A172 (cell line): ENCODE data around the gene TOM1. TPM values are rescaled to one million over a fixed set of nuclear protein-coding genes. Genes with fewer than 3 reads are reported as not detected.

ENCODE experiments used
- DNase-seq: peaks from one replicate; pipeline ENCODE4 v3.0.0-alpha.2; 2015; ENCODE audit warnings: low spot score
- total RNA-seq: library from RNA; depleted of rRNA; stranded (reverse); fragments of >200 nt; shearing (Covaris generic); gene quantifications from 2 replicates; pipeline ENCODE4 v1.2.3, GENCODE V29; 2014

TOM1 gene
- total RNA-seq, 1 experiment from 2014 or later, result 24.0 TPM

DNA sequence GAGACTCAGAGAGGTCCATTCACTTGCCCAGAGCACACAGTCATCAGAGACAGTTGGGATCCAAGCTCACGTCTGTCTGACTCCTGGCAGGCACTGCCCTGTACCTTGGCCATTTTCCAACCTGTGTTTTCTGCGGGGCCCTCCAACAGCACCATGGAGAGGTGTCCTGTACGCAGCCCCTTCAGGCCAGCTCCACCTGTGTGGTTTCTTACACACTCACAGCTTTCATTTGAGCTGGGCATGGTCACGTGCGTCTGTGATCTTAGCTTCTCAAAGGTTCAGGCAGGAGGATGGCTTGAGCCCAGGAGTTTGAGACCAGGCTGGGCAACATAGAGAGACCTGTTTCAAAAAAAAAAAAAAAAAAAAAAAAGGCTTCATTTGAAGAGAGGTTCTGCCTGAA is 24.4 kb downstream of the TOM1 start:
- no peak for DNase-seq

DNA sequence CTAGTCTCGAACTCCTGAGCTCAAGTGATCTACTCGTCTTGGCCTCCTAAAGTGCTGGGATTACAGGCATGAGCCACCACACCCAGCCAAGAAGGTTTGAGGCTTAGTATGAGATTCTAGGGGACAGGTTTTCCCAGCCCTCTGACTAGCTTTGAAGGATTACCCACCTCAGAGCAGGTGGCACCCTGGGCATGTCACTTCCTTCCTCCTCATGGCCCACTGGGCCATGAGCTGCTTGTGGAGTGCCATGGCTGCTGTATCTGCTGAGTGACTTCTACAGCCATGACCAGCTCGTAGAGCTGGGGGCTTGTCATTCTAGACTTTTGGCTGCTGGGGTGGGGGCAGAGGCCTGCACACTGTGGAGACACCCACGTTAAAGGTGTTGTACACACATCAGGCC is 25.1 kb downstream of the TOM1 start:
- DNase-seq, result no peak

DNA sequence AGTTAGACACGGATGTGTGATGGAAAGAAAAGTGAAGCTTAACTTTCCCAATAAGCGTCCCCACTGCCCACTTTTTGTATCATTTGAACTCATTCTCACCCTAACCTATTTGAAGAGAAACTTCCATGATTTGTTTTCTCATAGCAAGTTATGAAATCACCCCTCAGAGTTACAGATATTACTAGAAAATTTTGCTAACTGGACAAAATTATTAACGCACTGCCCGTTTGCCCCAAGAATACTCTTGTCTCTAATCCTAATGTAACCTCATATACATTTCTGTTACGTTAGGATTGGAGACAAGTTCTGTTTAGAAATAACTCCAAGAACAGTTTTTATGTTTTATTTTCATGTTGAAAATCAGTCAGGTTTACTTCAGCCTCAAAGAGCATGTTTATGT is 25.5 kb downstream of the TOM1 start:
- DNase-seq, result no peak

DNA sequence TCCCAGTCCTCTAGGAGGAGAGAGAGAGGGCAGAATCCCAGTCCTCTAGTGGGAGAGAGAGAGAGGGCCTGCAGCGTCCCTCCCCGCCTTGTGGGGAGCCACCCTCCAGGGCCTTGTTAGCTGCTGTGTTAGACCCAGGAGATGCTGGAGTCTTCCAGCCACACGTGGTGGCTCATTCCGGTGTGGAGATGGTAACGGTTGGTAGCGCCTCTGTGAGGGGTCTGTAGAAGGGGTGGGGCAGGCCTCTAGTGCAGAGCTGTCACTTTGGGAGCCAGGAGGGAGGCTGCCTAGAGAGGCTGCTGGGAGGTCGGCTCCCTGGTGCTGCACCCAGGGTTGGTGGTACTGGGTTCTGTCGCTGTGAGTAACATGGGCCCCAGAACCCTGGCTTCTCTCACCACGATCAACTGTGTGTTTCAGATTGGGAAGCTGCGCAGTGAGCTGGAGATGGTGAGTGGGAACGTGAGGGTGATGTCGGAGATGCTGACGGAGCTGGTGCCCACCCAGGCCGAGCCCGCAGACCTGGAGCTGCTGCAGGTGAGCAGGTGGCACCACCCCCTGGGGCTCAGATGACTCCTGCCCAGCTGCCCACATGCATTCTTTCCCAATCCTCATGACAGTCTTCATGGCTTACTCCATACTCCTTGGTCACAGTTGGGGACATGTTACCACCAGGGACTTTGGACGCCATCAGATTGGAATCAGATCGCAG is 27.3 kb downstream of the TOM1 start:
- no peak for DNase-seq

DNA sequence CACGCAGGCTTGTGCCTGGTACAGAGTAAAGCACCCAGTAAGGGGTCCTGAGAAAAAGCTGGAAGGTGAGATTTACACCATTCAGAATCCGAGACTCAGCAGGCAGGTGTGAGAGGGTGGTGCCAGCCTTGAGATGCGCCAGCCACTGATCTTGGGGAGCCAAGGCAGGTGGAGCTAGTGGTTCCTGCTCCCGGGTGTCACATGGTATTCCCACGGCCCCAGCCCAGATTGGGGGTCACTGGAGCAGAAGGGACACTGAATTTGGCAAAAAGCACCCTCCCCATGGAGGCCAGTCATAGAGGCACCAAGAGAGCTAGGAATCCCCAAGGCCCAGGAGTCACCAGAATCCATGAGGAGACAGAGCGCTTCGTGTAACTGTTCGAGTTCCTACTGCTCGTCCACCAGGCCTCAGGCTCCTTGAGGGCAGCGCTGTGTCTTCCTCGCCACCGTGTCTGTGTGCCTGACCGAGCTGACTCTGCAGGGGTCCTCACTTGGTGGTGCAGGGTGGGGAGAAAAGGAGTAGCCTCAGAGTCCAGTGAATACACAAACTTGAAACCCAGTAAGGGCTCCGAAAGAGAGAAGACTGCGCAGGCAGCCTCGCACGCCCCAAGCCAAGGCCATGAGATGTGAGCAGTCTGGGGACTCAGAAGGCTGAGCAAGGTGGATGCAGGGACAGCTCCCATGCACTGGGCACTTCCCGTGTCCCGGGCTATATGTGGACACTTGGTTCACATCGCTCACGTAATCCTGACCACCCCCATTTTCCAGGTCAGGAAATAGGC is 28.2 kb downstream of the TOM1 start:
- no peak for DNase-seq

DNA sequence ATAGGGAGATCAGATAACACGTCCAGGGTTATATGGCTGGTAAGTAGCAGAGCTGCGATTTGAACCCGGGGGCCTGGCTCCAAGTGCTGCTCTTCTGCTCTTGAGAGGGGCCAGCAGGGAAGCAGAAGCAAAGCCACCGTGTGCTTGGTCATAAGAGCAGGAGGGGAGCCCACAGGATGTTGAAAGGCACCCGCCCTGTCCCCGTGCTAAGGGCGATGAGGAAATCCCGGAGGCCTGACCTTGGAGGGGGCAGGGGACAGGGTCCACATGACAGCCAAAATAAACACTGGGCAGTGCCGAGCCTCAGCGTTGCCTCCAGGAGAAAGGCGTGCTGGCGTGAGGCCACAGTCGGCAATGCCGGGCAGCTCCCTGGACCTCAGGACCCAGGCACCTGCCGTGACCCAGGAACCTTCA is 28.8 kb downstream of the TOM1 start:
- no peak for DNase-seq

DNA sequence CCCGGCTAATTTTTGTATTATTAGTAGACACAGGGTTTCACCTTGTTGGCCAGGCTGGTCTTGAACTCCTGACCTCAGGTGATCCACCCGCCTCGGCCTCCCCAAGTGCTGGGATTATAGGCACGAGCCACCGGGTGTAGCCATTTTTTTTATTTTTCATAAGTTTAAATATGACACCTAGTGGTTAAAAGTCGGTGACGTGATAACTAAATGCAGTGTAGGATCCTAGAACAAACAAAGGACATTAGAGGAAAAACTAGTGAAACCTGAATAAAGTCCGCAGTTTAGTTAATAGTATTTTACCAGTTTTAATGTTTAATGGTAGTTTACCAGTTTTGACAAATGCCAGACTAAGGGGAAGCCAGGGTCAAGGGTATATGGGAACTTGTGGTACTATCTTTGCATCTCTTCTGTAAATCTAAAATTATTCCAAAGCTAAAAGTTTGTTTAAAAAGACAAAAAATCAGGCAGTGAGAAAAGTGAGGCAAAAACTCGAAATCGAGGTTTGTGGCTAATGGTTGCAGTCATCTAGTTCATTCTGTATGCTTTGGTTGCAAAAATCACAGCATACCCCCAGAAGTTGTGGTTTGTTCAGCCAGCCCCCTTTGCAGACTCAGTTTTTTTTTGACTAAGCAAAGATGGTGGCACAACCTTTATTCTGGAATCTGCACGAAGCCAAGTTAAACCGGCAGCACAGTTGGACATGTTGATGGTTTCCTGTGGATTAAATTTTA is 29.6 kb downstream of the TOM1 start:
- no peak for DNase-seq

DNA sequence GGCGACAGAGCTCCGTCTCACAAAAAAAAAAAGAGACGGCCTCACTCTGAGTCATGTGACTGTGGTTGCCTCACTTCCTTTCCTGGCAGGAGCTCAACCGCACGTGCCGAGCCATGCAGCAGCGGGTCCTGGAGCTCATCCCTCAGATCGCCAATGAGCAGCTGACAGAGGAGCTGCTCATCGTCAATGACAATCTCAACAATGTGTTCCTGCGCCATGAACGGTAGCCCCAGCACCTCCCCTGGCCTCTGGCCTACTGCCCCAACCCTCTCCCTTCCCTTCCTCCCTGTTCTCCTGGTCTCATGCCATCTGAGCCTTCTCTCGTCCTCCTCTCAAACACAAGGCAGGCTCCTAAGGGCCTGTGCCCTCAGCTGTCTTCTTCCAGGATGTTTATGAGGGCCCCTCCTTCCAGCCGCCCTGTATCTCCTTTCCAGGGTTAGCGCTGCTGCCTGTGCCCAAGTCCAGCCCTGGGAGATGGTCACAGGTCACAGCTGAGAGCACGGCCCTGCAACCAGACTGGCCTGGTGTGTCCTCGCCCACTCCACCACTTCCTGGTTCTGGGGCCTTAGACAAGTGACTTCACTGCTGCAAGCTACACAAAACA is 30.7 kb downstream of the TOM1 start:
- peak; percentile 14 for DNase-seq

DNA sequence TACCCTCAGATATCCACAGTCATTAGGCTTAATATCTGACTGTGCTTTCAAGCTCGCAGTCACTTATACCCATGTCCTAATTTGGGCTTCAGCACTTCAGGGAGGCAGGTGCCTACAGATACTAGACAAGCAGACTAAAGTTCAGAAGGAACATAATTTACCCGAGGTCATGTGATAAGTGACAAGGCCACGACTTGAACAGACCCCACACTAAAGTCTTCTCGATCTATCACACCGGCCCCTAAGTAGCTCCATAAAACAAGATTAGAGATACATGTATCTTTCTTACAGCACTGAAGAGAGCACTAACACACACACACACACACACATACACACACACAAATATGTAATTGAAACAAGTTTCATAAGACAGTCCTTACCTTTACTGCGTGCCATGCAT is 32.6 kb downstream of the TOM1 start:
- DNase-seq, result no peak

DNA sequence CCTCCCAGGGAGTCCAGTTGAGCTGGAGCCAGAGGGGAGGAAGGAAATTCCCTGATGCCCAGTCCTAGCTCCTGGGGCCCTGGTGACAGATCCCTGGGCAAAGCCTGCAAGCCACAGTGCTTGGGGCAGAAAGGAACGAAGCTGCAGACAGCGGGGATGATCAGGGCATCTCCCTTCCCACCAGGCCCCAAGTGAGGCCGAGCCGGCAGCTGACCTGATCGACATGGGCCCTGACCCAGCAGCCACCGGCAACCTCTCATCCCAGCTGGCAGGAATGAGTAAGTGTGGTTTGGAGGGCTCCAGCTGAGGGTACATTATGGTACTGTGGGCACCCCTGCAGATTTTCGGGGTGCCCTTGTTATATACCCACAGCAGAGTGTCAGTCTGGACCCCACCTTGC is 33.5 kb downstream of the TOM1 start:
- DNase-seq, result no peak

DNA sequence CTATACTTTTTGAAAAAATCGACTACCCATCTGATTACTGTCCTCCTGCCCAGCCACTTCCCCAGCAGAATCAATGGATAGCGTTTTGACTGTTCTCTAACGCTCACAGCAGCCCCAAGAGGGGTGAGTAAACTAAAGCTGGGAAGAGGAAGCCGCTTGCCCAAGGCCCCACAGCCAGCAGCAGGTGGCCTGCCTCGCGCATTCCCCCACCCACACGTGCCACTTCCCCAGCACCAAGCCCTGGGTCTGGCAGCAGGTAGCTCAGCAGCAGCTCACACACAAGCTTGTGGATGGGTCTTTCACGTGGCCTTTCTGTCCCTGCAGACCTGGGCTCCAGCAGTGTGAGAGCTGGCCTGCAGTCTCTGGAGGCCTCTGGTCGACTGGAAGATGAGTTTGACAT is 34.3 kb downstream of the TOM1 start:
- no peak for DNase-seq

DNA sequence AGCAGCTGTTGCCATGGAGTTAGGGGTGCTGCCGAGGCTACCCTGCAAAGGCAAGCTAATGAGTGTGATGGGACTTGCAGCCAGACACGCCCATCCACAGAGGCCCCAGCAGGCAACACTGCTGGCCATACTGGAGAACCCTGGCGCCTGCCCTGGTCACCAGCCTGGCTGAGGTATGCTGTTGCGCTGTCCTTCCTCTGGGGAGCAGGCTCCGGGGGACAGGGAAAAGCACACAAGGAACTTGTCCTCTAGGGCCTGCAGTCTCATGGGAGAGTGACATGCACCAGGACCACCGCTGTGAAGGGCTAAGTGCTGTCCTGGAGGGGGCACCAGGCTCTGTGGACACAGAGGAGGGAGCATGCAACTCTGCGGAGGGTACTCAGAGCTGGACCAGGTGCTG is 35.8 kb downstream of the TOM1 start:
- no peak for DNase-seq

DNA sequence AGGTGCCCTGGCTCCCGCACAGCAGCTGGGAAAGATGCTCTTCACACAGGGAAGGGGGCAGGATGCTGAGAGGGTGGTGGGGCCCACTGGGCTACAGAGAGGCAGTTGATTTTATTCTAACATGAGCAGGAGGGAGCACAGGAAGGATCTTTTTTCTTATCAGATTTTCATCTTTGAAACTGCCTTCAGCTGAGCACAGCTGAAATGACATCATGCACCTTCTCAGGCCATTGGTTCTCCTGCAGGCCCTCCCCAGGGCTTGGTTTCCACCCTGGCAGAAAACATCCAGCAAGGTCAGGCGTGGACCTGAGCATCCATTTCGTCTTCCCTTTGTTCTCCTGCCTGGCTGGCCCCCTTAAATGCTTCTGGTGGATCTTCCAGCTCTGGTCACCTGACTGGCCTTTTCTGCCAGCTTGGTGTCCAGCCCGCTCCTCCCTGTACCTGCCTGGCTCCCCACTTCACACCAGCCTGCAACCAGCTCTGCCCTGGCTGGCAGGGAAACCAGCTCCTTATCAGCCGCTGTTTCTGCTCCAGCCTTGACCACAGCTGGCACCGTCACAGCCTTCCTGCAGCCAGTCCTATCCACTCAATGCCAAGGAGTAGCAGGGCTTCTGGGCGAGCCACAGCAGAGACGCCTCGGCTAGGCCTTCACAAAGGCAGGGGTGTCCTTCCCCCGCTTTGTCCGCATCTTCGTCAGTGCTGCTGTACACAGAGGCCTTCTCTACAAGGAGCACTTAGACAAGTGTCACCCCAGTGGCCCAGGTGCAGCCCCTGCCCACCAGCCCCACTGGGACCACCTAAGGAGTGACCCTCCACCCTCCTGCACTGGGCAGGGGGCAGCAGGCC is 36.5 kb downstream of the TOM1 start:
- DNase-seq, result peak; percentile 10

DNA sequence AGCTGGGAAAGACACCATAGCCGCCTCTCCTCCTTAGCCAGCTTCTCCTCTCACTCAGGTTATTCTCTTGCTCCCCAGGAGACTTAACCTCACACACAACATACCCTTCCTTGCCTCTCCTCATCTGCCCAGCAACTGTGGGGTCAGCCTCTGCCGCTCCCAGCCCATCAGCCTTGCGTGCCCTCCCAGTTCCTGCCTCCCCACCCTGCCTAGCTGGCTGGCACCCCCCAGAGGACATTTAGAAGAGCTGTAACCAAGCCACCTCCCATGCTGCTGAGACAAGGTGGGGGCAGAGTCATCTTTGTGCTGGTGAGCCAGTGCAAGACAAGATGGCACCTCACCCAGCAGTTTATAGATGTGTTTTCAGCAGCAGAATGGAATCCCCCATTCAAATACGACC is 38.2 kb downstream of the TOM1 start:
- no peak for DNase-seq

DNA sequence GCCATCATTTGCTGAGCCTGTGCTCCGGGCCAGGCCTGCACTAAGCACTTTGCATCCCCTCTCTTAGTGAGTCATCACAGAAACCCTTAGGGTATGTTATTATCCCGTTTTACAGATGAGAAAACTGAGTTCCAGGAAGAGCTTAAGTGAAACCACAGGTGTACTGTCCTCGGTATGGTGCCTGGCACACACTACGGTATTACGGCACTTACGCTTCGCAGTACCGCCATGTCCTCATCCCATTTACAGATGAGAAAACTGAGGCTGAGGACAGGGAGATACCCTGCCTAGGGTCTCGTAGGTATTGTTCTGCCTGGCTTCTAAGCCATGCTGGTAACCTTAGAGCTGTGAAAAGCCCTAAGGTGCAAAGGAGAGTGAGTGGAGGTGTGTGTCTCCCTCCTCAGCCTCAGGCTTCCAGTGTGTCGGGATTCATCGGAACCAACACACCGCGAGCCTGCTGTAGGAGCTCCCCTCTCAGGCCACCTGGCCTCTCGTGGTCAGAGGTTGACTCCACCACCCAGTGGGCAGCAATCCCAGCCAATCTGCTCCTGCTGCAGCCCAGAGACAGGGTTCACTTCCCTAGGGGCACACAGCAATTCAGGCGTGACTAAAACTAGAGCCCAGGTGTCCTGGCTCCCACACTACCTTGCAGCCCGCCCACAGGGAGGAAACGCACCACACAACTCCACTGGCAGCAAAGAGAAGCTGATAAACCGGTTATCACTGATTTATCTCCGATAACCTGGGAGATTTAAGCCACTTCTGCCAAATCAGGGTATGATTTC is 41.6 kb downstream of the TOM1 start:
- no peak for DNase-seq

DNA sequence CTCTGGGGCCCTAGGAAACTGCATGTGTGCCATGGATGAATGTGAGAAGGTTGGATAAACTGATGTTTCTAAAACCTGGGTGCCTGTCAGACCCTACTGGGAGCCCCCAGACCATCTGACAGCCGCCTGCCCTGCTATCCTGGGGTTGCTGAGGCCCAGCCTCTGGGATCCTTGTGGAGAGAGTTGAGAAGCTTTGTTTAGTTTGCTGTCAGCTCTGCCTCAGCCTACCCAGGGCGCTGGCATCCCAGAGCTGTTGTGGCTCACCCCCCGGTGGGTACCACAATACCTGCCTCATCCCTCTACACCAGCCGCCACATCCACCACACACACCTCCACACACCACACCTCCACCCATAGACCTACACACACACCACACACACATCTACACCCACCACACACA is 42.7 kb downstream of the TOM1 start:
- DNase-seq, result no peak

DNA sequence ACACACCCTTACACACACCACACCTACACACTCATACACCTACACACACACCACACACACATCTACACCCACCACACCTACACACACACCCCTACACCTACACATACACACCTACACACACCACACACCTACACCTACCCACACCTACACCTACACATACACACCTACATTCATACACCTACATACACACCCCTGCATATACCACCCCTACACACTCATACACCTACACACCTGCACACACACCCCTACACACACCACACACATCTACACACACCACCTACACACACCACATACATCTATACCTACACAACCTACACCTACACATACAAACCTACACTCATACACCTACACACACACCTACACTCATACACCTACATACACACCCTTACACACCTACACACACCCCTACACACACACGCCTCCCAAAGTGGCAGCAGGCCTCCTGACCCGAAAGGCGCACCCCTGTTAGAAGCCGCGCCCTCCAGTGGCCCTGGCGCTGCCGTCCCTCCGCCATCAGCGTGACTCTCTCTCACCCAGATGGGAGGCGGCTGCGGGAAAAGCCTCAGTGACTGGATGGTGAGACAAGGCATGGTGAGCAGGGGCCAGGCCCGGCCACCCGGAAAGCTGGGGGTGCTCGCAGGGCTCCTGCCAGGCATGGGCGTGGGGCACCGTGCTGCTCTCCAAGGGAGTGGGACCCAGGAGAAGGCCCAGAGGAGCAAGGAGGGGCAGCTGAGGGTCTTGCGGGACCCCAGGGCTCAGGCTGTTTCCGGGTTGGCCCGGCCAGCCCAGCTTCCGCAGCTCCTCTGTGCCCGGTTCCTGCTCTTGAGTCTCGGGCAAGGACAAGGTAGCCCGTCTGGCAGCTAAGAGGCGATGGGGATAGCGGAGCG is 44.2 kb downstream of the TOM1 start:
- DNase-seq, result no peak

DNA sequence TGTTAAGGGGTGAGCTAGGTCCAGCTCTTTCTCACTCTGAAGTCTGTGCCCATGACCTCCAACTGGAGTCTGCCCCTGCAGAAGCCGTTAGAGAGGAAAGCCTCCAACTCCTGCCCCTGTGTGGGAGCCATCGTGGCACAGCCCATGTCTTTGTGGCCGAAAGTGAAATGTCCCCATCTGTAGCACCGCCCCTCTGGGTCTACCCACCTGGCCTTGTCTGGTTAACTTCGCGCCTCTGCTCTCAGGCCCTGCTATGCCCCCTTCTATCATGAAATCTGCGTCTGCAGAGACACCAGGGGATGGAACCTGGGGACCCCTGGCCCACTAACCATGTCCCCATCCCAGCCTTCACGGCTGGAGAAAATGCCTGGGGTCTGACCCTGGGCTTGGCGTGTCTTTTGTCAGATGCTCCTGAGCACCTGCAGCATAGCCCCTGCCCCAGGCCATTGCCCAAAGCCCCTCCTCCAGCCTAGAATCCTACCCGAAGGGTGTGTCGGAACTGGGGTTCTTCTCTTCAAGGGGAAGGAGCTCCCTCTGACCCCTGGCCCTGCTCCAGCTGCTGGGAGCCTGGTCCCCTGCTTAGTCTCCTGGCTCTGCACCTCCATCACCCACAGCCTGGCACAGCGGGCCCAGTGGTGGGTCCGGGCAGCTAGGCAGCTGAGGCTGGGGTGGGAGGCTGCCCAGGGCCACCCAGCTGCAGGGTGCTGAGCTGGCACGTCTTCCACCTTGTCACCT is 45.4 kb downstream of the TOM1 start:
- no peak for DNase-seq
